Measurements from ENCODE around the gene ETFB. TPM values are rescaled to one million over a fixed set of nuclear protein-coding genes. Genes with fewer than 3 reads are reported as not detected.

The ETFB gene
- total and polyA plus RNA-seq, 10 of the 15 experiments (the other 5 are each of a cell fraction or from before 2014, with no cell fraction given), result 15.1 to 166 (median 87.8) TPM

DNA sequence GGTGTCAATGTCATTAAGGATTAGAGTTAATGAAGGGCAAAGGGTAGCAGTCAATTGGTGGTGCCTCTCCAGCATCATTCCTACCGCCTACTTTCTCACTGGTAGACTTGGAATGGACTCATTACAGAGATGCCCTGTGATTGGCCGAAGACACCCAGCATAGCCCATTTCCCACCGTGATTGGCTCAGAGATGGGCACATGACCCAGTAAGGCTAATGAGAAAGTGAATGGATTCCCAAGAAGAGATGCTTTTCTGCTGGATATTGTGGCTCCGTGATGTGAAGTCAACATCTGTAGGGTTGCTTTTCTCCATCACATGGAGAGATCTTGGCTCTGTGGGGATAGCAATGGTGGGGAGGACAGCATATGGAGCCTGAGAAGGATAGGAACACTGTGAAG lies 35.8 kb downstream of the ETFB start:
- POLR2A ChIA-PET, result no interaction called here
- Histone ChIP-seq H3K4me1 (ENCODE audit: control insufficient read depth, insufficient read depth, low read length) (no peaks in the 10 kb centered on the region), H4K20me1 (ENCODE audit: control insufficient read depth, insufficient read depth) (no peaks in the 10 kb centered on the region), H3K4me2 (ENCODE audit: control insufficient read depth, insufficient read depth) (no peak overlapping the region), H3K9me3 (replicated peaks; ENCODE audit: control insufficient read depth, insufficient read depth, low read length) (no peaks in the 10 kb centered on the region; the same call in 2 of the 3 replicates), H3K36me3 (ENCODE audit: control insufficient read depth in 2 of 2, insufficient read depth in 2 of 2, low read length in 1 of 2) (no peaks in the 10 kb centered on the region), H2AFZ (ENCODE audit: control insufficient read depth, low read depth, low read length) (no peak overlapping the region), H3K4me3 (no peak overlapping the region), H3K27ac (ENCODE audit: control insufficient read depth, insufficient read depth) (no peak overlapping the region), H3K9ac (ENCODE audit: control insufficient read depth, insufficient read depth, low read length) (no peak overlapping the region), H3K79me2 (ENCODE audit: control insufficient read depth, insufficient read depth, low read length) (no peaks in the 10 kb centered on the region), H3K27me3 (replicated peaks in 1 of 2; ENCODE audit: control insufficient read depth in 2 of 2, insufficient read depth in 2 of 2, low read length in 1 of 2) (no peaks in the 10 kb centered on the region)
- no peak for TF ChIP-seq NBN (IDR thresholded peaks at IDR 0.05)
- TF ChIP-seq BCL3 (IDR thresholded peaks at IDR 0.05; ENCODE audit: borderline replicate concordance, insufficient read depth, low read depth, low read length, poor library complexity, severe bottlenecking), result no peak
- TF ChIP-seq MYC (IDR thresholded peaks at IDR 0.05; ENCODE audit: insufficient read depth, insufficient read length, insufficient replicate concordance, low read length, severe bottlenecking), result no peak
- TF ChIP-seq ZNF24 (IDR thresholded peaks at IDR 0.05), result no peak
- no peak for TF ChIP-seq ATF7 (IDR thresholded peaks at IDR 0.05; ENCODE audit: low read depth)
- TF ChIP-seq CEBPB (IDR thresholded peaks at IDR 0.05; ENCODE audit: borderline replicate concordance in 1 of 2, low read depth in 2 of 2, low read length in 2 of 2), result no peak
- TF ChIP-seq ZNF217 (IDR thresholded peaks at IDR 0.05), result no peak
- TF ChIP-seq SREBF2 (IDR thresholded peaks at IDR 0.05; ENCODE audit: low read length), result no peak
- TF ChIP-seq, protein P1, sequence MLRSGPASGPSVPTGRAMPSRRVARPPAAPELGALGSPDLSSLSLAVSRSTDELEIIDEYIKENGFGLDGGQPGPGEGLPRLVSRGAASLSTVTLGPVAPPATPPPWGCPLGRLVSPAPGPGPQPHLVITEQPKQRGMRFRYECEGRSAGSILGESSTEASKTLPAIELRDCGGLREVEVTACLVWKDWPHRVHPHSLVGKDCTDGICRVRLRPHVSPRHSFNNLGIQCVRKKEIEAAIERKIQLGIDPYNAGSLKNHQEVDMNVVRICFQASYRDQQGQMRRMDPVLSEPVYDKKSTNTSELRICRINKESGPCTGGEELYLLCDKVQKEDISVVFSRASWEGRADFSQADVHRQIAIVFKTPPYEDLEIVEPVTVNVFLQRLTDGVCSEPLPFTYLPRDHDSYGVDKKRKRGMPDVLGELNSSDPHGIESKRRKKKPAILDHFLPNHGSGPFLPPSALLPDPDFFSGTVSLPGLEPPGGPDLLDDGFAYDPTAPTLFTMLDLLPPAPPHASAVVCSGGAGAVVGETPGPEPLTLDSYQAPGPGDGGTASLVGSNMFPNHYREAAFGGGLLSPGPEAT (IDR thresholded peaks at IDR 0.05; ENCODE audit: low read depth), result no peak
- TF ChIP-seq IRF4 (IDR thresholded peaks at IDR 0.05; ENCODE audit: low read depth, low read length), result no peak
- no peak for TF ChIP-seq HDGF (IDR thresholded peaks at IDR 0.05)
- no peak for TF ChIP-seq RELA (IDR thresholded peaks at IDR 0.05; ENCODE audit: borderline replicate concordance, partially characterized antibody)
- no peak for TF ChIP-seq ZNF207 (IDR thresholded peaks at IDR 0.05; ENCODE audit: borderline replicate concordance)
- TF ChIP-seq IRF5 (IDR thresholded peaks at IDR 0.05; ENCODE audit: borderline replicate concordance), result no peak
- TF ChIP-seq EGR1 (IDR thresholded peaks at IDR 0.05; ENCODE audit: borderline replicate concordance in 1 of 2, low read depth in 2 of 2, low read length in 2 of 2), result no peak
- no peak for TF ChIP-seq ESRRA (IDR thresholded peaks at IDR 0.05; ENCODE audit: low read length)
- TF ChIP-seq GABPA (IDR thresholded peaks at IDR 0.05; ENCODE audit: low read depth), result no peak
- TF ChIP-seq SUPT20H (IDR thresholded peaks at IDR 0.05; ENCODE audit: borderline replicate concordance, control insufficient read depth, low read depth, low read length), result no peak
- TF ChIP-seq RUNX3 (IDR thresholded peaks at IDR 0.05; ENCODE audit: low read length), result no peak
- ATAC-seq (no peak), FAIRE-seq (no peak), DNase-seq (ENCODE audit: low read depth, low spot score) (no peak)
- CTCF ChIA-PET, result no interaction called here
- no TSS peak for BruUV-seq (replicated peaks)
- WGBS (ENCODE audit: insufficient coverage, insufficient replicate concordance, low lambda C conversion rate, missing lambda C conversion rate), result 66% methylated on average over 4 of the region's 4 CpGs
- intact Hi-C loops (cut with micrococcal nuclease; ENCODE audit: unreplicated experiment) (loop anchor here (10.0 kb wide), 1 partner anchor 324 kb away; no protein-coding TSS in a partner anchor), in situ Hi-C loops (cut with MboI) (no loop called here)
- SMC1A ChIA-PET (ENCODE audit: uncharacterized antibody, unreplicated experiment), result no interaction called here
- RAD21 ChIA-PET (ENCODE audit: unreplicated experiment), result no interaction called here
